NCI-H1436 treated with DMSO at 0.1 percent for 48 hours (cell line): Measurements from ENCODE around the gene SLC16A13.
A peak's percentile ranks its signal among the peaks of the same experiment; 100 is the strongest.
"Not testable (repeated sequence)": the region's sequence is repeated elsewhere in the genome, so short reads cannot be mapped to it uniquely, and the experiment has no call there.

Experiments used
- DNase-seq: peaks from one replicate; lab custom pipeline; 2025; lab: John Stamatoyannopoulos, UW

Gene SLC16A13

DNA sequence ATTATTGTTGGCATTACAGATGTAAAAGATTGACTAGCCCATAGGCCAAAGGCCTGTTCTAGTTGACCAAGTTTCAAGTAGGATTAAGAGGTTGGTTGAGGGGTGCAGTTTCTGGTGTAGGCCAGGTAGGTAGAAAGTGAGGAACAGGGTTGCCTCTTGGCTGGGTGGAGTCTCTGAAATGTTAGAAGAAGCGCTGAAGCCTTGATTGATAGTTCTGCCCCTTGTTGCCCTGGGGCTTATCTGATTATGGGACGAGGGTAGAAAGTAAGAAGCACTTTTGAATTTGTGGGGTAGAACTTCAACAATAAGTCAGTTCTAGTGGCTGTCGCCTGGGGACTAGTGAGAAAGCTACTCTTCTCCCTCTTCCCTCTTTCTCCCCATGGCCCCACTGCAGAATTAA lies 6.7 kb upstream of the SLC16A13 start:
- no peak for DNase-seq

DNA sequence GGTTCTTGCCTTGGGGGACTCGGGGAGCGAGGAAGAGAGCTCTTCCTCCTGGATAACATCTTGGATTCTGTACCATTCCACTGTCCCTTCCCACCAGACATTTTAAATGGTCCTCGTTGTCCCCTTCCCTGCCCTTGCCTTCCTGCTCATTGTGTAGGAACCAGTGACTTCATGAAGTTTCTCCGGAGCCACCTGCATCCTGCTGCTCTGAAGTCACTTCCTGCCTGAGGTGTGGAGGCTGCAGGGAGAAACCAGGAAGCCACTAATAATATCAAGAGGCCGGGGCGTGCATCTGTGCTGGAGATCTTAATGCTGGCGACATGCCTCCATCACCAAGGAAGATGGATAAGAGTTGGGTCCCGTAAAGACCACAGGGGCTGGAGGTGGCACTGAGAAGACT lies 6.2 kb upstream of the SLC16A13 start:
- no peak for DNase-seq

DNA sequence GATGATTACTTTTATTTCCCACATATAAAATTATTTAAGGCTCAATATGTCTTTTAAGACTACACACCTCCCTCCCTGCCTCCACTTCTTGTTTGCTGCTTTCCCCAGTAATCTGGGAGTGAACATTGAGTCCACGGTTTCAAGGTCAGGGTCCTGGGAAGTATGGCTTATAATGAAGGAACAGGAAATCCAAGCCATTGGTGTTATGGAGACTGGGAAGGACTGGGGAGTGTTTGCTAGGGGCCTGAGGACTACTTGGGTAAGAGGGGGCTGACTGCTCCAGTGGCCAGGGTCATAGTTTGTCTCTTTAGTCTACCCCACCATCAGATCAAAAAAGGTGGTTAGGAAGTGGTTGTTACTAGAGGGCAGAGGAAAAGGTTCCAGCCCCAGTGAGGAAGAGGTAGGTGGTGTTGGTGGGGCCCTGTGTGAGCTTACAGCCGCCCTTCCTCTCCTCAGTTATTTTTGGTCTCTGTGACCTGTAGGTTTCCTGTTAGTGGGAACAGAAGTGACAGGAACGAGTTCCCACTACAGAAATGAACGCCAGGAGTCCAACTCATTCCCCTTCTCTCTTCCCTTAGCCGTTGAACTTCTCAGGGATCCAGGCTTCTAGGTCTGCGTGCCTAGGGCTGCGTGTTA lies 742 bp upstream of the SLC16A13 start:
- DNase-seq, result no peak

DNA sequence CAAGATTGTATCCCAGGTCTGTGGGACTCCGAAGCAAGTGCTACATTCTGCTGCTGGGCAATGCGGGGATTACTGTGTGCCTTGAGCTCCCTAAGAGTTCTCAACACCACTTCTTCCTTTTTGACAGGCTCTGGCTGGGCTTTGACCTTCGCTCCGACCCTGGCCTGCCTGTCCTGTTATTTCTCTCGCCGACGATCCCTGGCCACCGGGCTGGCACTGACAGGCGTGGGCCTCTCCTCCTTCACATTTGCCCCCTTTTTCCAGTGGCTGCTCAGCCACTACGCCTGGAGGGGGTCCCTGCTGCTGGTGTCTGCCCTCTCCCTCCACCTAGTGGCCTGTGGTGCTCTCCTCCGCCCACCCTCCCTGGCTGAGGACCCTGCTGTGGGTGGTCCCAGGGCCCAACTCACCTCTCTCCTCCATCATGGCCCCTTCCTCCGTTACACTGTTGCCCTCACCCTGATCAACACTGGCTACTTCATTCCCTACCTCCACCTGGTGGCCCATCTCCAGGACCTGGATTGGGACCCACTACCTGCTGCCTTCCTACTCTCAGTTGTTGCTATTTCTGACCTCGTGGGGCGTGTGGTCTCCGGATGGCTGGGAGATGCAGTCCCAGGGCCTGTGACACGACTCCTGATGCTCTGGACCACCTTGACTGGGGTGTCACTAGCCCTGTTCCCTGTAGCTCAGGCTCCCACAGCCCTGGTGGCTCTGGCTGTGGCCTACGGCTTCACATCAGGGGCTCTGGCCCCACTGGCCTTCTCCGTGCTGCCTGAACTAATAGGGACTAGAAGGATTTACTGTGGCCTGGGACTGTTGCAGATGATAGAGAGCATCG lies 2.4 kb downstream of the SLC16A13 start:
- no peak for DNase-seq

DNA sequence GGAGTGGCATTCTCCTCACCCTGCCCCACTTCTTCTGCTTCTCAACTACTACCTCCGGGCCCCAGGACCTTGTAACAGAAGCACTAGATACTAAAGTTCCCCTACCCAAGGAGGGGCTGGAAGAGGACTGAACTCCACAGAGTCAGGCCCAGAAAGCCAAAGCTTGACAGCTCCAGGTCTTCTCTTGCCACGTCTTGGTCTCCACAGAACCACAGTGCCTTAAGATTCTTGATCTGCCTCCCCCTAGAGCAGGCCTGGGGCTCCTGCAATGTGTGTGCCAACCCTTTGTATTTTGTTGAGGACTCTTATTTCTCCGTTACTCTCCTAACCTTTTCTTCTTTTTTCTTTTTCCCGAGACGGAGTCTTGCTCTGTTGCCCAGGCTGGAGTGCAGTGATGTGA lies 4.0 kb downstream of the SLC16A13 start:
- no peak for DNase-seq

DNA sequence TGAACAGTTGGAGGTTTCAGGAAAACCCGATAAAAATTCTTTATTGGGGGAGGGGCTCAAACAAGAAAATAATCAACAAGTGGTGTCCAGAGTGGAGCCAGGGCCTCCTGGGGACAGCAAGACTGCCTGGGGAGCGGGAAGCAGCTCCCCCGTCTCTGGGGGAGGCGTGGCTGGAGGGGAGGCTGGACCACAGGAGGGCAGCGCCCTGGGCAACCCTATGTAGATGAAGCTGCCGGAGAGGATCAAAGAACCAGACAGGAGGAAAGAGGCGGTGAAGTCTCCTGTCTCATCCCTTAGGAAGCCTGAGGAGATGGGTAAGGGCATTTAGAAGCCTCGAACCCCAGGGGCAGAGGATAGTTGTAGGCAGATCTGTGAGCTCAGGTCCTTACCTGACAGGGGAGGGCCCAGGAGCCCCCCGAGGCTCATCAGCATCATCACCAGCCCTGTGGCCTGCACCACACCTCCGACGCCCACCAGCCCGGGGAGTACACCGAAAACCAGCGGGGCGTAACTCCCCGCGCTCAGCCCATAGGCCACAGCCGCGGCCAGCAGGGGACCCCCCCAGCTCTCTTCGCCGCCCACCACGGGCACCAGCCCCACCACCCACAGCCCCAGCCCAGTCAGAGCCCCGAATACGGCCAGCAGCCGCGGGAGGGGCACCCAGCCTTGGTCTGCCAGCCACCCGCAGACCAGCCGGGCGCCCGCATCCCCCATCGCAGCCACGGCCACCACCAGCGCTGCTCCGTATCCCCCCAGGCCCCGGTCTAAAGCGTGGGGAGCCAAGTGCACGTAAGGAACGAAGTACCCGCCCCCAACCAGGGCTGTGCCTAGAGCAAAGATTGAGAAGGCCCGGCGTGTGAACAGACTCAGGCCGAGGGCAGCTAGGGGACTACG lies 6.0 kb downstream of the SLC16A13 start:
- DNase-seq, result no peak

DNA sequence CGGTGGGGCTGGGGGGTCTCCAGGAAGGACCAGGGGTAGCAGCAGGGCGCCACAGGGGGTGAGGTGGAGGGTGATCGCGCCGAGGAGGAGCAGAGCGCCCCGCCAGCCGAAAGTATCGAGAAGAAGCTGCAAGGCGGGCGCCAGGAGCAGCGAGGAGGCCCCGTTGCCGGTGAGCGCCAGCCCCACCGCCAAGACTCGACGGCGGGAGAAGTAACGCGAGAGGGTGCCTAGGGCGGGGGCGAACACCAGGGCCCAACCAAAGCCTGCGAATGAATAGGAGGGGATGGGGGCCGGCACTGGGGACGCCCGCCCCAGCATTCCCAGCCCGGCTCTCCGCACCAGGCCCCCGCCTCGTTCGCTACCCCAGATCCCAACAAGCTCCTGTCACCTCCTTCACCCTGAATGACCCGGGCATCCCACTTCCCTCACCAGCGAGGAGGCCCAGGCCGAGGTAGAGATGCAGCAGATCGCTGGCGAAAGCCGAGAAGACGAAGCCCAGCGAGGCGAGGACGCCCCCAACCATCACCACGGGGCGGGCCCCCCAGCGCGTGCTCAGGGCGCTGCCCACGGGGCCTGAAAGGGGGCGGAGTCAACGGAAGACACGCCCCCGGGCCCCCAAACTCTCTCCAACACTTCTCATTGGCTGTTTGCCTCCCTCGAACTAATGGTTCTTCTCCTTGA lies 6.8 kb downstream of the SLC16A13 start:
- no peak for DNase-seq

DNA sequence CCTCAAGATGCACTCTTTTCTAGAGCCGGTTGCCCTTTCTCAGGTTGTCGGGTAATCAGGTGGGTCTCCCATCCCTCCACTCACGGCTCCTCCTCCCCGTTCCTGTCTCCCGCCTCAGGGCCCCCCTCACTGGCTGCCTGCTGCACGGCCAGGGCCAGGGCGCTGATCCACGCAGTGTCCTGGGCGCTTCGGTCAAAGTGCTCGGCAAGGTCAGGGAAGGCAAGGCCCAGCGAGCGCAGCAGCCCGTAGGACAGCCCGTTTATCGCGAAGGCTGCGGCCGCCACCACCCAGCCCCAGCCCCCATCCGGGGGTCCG lies 7.3 kb downstream of the SLC16A13 start:
- DNase-seq, result no peak

DNA sequence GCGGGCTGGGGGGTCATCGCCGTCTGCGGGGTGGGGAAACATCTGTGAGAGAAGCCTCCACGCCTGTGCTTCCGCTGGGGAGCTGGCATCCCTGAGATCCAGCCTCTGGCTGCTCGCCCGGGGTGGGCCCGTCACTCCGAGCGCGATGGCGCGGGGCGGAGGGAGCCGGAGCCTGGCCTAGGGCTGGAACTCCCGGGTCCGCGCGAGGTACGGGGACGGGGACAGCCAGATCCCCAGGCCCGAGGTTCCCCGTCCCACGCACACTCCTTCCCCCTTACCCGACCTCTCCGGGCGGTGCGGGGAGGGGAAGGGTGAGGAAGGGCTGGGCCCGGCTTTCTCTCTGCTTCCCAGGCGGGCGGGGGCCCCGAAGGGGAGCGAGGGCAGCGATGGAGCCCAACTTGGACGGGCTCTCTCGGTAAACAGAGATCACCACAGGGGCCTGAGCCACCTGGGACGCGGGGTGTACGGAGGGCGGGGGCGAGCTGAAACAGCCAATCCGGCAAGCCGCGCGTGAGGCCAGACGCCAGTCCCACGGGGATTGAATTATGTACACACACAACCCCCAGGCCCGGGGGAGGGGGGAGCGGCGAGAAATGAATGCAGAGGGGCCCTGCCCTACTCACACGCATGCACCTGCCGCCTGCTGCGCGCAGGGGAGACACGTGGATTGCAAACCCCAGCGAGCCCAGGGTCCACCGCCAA lies 7.8 kb downstream of the SLC16A13 start, which contains the start of gene SLC16A11:
Gene SLC16A11, minus strand, starts transcription at position 596 of the 702 bp plus-strand sequence. Its CDS starts 579 bp downstream, at position 17.
- DNase-seq, result peak; percentile 65

DNA sequence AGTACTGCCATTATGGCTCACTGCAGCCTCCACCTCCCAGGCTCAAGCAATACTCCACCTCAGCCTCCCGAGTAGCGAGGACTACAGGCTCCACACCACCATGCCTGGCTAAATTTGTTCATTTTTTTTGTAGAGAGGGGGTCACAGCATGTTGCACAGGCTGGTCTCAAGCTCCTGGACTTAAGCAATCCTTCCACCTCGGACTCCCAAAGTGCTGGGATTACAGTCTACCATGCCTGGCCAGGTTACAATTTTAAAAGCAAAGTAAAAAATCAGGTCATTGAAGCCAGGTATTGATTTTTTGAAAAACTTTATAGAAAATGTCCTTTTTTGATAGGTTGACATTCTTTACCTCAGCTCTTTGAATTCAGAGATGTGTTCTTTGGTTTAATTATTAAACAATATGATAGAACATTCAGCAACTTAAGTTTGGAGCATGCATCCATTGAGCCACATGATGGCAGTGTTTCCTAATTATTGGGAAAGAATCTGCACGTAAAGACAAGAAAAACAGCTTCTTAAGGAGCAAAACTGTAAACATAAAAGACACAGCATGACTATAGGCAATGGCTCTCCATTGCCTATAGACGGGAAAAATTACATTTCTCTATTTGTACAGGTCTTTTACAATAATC lies 9.8 kb downstream of the SLC16A13 start:
- DNase-seq, result no peak

DNA sequence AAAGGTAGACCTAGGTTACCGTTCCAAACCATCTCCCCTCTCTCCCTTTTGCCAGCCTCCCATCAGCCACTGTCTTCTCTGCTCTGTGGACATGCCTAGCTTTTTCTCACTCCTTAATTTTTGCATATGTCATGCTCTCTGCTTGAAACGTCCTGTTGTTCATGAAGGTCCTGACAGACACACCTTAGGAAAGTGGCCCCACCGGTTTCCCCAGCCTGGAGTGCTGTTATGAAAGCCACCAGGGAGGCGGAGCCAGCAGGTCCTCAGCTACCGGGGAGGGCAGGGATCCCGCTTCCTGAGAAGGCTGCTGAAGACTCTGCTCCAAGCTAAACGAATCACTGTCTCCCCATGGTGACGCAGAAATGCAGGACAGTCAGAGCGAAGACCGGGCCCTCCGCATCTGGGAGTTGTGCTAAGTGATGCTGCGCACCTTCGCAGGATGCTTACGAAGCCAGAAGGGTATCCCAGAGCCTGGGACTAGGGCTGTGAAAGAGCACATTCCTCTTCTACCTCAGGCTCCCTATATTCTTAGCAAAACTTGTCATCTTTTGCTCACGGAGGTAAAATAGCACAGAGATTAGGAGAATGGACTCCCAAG lies 10.4 kb downstream of the SLC16A13 start:
- DNase-seq, result no peak

DNA sequence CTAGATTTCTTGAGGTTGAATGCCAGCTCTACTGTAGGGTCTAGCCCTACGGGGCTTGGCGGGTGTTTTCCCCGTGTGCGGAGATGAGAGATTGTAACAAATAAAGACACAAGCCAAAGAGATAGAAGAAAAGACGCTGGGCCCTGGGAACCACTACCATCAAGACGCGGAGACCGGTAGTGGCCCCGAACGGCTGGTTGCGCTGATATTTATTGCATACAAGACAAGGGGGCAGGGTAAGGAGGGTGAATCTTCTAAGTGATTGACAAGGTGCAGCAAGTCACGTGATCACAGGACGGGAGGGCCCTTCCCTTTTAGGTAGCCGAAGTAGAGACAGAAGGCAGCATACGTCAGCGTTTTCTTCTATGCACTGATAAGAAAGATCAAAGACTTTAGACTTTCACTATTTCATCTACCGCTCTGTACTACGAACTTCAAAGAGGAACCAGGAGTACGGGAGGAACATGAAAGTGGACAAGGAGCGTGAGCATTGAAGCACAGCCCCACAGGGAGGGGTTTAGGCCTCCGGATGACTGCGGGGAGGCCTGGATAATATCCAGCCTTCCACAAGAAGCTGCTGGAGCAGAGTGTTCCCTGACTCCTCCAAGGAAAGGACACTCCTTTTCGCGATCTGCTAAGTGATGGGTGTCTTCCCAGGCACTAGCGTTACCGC lies 11.0 kb downstream of the SLC16A13 start:
- DNase-seq, result not testable (repeated sequence)

DNA sequence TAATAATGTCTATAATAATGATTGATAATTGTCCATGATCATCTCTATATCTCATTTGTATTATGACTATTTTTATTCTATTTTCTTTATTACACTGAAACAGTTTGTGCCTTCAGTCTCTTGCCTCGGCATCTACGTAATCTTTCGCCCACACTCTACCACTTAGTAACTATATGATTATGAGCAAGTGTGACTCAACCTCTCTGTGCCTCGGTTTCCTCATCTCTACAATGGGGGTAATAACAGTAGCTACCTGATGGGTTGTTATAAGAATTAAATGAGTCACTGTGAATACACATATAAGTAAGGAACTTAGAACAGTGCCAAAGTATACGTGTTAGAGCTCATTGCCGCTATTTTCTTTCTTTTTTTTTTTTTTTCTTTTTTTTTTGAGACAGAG lies 11.8 kb downstream of the SLC16A13 start:
- no peak for DNase-seq

DNA sequence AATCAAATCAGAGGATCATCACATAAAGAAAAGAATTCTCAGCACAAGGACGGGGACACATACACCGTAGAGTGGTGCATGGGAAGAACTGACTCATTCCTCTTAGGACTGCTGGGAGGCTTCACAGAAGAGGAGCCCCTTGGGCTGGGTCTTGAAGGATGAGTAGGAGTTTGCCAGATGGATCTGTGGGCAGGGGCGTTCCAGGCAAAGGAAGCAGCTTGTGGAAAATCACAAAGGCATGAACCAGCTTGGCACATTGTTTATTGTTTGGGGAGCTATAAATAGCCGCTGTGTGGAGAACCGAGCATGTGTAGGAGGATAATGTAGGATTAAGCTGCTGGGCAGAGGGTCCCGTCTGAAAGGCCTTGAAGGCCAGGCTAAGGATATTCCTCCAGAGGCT lies 13.2 kb downstream of the SLC16A13 start:
- DNase-seq, result no peak

DNA sequence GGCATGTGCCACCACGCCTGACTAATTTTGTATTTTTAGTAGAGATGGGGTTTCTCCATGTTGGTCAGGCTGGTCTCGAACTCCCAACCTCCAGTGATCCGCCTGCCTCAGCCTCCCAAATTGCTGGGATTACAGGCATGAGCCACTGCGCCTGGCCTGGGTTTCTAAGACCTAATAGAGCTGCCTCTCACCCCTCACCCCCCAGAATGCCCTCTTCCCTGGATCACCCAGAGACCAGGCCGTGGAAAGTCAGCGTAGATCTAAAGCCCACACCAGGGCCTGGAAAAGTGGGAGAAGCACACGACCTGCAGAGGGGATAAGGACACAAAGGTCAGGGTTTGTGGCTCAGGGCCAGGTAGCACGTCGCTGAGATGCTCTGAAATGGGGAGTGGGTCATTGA lies 14.8 kb downstream of the SLC16A13 start:
- not testable (repeated sequence) for DNase-seq

DNA sequence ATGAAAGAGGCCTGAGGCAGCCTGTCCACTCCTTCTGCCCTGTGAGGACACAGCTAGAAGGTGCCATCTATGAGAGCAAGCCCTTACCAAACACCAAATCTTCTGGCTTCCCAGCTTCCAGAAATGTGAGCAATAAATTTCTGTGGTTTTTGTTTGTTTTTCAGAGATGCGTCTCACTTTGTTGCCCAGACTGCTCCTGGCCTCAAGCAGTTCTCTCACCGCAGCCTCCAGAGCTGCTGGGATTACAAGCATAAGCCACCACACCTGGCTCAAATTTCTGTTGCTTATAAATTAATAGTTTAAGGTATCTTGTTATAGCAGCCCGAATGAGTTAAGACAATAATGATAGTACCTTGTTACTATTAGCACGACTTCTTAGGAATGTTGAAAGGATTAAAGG lies 20.6 kb downstream of the SLC16A13 start:
- no peak for DNase-seq

DNA sequence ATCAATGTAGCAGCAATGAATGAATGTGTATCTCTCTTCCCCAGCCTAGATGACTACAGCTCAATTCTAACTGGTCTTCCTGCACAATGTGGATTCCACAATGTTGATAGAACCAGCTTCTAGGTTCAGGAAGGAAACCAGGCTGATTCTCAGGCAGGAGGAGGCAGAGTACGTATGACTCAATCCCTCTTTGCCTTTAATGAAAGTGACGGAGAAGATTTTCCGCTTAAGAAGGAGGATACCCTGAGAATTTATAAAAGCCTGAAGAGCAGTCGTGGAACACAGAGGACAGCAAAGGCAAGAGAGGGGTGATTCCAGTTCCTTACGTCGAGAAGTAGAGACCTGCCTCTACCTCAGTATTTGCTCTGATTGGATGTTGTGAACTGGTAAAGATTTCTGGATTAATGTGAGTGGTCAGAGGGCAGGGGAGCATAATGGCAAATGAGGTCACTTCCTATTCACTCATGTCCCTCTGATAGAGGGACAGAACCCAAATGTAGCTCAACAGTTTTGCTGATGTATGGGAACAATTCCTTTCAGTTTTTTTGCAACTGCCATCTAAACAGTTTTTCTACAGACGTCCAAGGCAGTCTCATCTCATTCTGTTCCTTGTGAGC lies 23.1 kb downstream of the SLC16A13 start:
- no peak for DNase-seq

DNA sequence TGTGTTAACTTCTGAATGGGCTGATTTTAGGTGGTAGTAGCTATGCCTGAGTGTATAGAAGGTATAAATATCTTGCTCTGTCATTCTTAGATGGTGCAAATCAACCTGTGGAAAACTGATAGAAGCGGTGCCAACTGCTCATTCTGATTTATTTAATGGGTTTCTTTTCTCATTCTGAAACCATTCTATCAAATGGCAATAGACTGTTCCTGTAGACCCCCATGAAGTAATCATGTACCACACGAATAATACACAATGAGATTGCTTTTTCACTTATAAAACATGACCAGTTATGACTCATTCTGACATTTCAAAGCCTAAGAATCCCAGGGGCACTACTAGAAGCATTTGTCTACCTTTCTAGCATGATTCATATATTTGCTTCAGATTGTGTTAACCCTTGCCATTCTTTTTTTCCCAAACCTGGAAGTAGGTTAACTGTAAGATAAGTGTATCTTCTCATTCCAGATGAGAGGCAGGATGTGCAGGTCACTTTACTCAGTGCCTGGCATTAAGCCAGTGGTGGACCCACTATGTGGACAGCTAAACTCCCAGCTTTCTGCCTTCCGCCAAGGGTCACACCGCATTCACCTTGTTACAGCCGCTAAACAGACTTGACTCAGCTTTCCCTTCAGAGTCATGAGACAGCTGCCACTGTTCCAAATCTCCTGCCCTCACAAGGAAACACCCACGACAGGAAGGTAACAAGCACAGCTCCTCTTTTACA lies 24.5 kb downstream of the SLC16A13 start:
- DNase-seq, result no peak
